ENCODE data around the gene SPRY2.

- no peak for TF ChIP-seq ELF4 (IDR thresholded peaks at IDR 0.05)
- no peak for TF ChIP-seq SP1 (IDR thresholded peaks at IDR 0.05)
- no peak for TF ChIP-seq PKNOX1 (IDR thresholded peaks at IDR 0.05)
- TF ChIP-seq SUZ12 (IDR thresholded peaks at IDR 0.05), result no peak
- TF ChIP-seq LEF1 (IDR thresholded peaks at IDR 0.05; ENCODE audit: borderline replicate concordance), result no peak
Measured at GRCh38 chr13:80336370-80336769, 4.6 kb downstream of the SPRY2 start.

All from HEK293T (cell line).